Measurements from ENCODE around the gene ATG7. TPM values are rescaled to one million over a fixed set of nuclear protein-coding genes. Genes with fewer than 3 reads are reported as not detected.

ATG7 gene
- total and polyA plus RNA-seq, 4 donors = 7.4 to 53.8 (median 15.6) TPM

DNA sequence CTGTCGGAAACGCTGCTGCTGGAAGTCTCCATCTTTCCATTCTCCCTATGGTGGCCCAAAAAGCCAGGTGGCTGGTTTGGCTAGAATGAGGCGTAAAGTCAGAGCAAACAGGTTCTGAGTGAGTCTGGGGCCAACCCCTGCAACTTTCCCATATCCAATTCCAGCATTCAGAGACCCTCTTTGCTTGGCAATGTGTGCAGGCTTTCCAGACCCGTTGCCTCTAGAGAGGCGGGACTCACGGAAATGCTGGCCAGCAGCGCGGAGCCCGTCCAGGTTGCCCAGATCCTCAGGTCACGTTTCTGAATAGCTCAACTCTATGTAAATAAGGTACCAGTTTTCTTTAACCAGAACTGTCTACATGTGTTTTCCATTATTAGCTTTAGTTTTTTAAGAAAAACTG is 303.5 kb downstream of the ATG7 start:
- Histone ChIP-seq H3K9ac (ENCODE audit: low read depth in 1 of 2, low read length in 2 of 2) (no peak overlapping the region), H3K9me3 (ENCODE audit: control insufficient read depth in 4 of 4, low read length in 3 of 4) (no peaks in the 10 kb centered on the region), H3K4me1 (ENCODE audit: control insufficient read depth in 4 of 4, insufficient read depth in 4 of 4, low read length in 3 of 4) (no peaks in the 10 kb centered on the region), H3K27me3 (ENCODE audit: control insufficient read depth in 4 of 4, insufficient read depth in 4 of 4, low read length in 3 of 4) (no peaks in the 10 kb centered on the region), H3K36me3 (ENCODE audit: control insufficient read depth in 4 of 4, insufficient read depth in 3 of 4, low read depth in 1 of 4, low read length in 3 of 4) (peaks cover 1 to 9% (median 5%) of the 10 kb centered on the region in 4 donors), H3K4me3 (ENCODE audit: low read depth in 1 of 3, low read length in 3 of 3) (no peak overlapping the region), H3K27ac (ENCODE audit: low read depth in 1 of 2, low read length in 2 of 2) (no peak overlapping the region)
- no peak for DNase-seq (ENCODE audit: low spot score)
- 96% methylated on average over 10 of the region's 10 CpGs for WGBS
- TF ChIP-seq RAD21 (IDR thresholded peaks at IDR 0.05) (no peak), HNF4G (IDR thresholded peaks at IDR 0.05) (no peak), FOXA2 (IDR thresholded peaks at IDR 0.05) (no peak), GABPA (IDR thresholded peaks at IDR 0.05 in 1 of 2, conservative IDR thresholded peaks at IDR 0.05 in 1 of 2) (no peak), EGR1 (IDR thresholded peaks at IDR 0.05; ENCODE audit: low read depth in 2 of 2) (no peak), TAF1 (conservative IDR thresholded peaks at IDR 0.05) (no peak), NR2F2 (IDR thresholded peaks at IDR 0.05) (no peak)
- TF ChIP-seq, protein P1, sequence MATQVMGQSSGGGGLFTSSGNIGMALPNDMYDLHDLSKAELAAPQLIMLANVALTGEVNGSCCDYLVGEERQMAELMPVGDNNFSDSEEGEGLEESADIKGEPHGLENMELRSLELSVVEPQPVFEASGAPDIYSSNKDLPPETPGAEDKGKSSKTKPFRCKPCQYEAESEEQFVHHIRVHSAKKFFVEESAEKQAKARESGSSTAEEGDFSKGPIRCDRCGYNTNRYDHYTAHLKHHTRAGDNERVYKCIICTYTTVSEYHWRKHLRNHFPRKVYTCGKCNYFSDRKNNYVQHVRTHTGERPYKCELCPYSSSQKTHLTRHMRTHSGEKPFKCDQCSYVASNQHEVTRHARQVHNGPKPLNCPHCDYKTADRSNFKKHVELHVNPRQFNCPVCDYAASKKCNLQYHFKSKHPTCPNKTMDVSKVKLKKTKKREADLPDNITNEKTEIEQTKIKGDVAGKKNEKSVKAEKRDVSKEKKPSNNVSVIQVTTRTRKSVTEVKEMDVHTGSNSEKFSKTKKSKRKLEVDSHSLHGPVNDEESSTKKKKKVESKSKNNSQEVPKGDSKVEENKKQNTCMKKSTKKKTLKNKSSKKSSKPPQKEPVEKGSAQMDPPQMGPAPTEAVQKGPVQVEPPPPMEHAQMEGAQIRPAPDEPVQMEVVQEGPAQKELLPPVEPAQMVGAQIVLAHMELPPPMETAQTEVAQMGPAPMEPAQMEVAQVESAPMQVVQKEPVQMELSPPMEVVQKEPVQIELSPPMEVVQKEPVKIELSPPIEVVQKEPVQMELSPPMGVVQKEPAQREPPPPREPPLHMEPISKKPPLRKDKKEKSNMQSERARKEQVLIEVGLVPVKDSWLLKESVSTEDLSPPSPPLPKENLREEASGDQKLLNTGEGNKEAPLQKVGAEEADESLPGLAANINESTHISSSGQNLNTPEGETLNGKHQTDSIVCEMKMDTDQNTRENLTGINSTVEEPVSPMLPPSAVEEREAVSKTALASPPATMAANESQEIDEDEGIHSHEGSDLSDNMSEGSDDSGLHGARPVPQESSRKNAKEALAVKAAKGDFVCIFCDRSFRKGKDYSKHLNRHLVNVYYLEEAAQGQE (IDR thresholded peaks at IDR 0.05) = no peak
- TF ChIP-seq, protein P2, sequence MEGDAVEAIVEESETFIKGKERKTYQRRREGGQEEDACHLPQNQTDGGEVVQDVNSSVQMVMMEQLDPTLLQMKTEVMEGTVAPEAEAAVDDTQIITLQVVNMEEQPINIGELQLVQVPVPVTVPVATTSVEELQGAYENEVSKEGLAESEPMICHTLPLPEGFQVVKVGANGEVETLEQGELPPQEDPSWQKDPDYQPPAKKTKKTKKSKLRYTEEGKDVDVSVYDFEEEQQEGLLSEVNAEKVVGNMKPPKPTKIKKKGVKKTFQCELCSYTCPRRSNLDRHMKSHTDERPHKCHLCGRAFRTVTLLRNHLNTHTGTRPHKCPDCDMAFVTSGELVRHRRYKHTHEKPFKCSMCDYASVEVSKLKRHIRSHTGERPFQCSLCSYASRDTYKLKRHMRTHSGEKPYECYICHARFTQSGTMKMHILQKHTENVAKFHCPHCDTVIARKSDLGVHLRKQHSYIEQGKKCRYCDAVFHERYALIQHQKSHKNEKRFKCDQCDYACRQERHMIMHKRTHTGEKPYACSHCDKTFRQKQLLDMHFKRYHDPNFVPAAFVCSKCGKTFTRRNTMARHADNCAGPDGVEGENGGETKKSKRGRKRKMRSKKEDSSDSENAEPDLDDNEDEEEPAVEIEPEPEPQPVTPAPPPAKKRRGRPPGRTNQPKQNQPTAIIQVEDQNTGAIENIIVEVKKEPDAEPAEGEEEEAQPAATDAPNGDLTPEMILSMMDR (IDR thresholded peaks at IDR 0.05; ENCODE audit: low read depth, low read length, missing input control) = no peak
- TF ChIP-seq, protein P3, sequence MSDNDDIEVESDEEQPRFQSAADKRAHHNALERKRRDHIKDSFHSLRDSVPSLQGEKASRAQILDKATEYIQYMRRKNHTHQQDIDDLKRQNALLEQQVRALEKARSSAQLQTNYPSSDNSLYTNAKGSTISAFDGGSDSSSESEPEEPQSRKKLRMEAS (IDR thresholded peaks at IDR 0.05) = no peak

DNA sequence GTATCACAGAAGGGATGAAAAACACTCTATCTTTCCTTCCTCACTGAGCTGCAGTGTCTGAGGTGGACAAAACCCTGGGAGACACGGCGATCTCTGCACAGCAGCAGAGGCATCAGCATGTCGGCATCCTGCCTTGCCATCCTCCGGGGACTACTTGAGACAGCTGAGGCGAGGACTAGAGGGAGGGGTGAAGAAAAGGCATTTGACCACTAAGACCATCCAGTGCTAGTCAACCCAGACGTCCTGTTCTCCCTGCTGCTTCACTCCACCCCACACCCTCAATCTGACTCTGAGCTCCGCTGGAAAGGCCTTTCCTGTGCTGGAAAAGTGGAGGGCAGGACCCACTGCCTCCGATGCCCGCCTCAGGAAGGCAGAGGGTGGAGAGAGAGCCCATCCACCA is 304.3 kb downstream of the ATG7 start:
- Histone ChIP-seq H3K36me3 (ENCODE audit: control insufficient read depth in 4 of 4, insufficient read depth in 3 of 4, low read depth in 1 of 4, low read length in 3 of 4) (peaks cover 0 to 9% (median 5%) of the 10 kb centered on the region in 4 donors), H3K27ac (ENCODE audit: low read depth in 1 of 2, low read length in 2 of 2) (no peak overlapping the region), H3K4me1 (ENCODE audit: control insufficient read depth in 4 of 4, insufficient read depth in 4 of 4, low read length in 3 of 4) (no peaks in the 10 kb centered on the region), H3K9me3 (ENCODE audit: control insufficient read depth in 4 of 4, low read length in 3 of 4) (no peaks in the 10 kb centered on the region), H3K4me3 (ENCODE audit: low read depth in 1 of 3, low read length in 3 of 3) (no peak overlapping the region), H3K9ac (ENCODE audit: low read depth in 1 of 2, low read length in 2 of 2) (no peak overlapping the region), H3K27me3 (ENCODE audit: control insufficient read depth in 4 of 4, insufficient read depth in 4 of 4, low read length in 3 of 4) (no peaks in the 10 kb centered on the region)
- 83% methylated on average over 9 of the region's 9 CpGs for WGBS
- TF ChIP-seq FOXA1 (IDR thresholded peaks at IDR 0.05) = no peak
- no peak for TF ChIP-seq NR2F2 (IDR thresholded peaks at IDR 0.05)
- DNase-seq (ENCODE audit: low spot score) = no peak

DNA sequence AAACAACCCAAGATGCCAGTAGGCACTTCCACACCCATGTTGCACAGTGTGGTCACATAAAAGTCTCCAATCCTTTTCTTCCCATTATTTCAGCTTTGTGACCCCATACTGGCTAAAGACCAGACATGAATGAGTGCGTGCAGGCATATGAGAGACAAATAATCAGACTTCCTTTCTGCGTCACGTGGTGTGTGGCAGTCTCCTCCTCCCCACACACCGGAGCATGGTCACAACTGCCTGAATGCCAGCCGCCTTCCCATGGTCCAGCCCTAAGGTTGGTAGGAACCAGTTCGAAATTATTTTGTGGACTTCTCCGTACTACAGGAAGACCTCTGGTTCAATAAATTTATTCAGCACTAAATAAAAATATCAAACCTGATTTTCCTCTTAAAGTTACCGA is 306.0 kb downstream of the ATG7 start:
- no peaks in the 10 kb centered on the region for H3K27me3 ChIP-seq (ENCODE audit: control insufficient read depth in 4 of 4, insufficient read depth in 4 of 4, low read length in 3 of 4)
- no peaks in the 10 kb centered on the region for H3K4me1 ChIP-seq (ENCODE audit: control insufficient read depth in 4 of 4, insufficient read depth in 4 of 4, low read length in 3 of 4)
- no peaks in the 10 kb centered on the region for H3K9me3 ChIP-seq (ENCODE audit: control insufficient read depth in 4 of 4, low read length in 3 of 4)
- peaks cover 0 to 9% (median 5%) of the 10 kb centered on the region in 4 donors for H3K36me3 ChIP-seq (ENCODE audit: control insufficient read depth in 4 of 4, insufficient read depth in 3 of 4, low read depth in 1 of 4, low read length in 3 of 4)
- H3K4me3 ChIP-seq (ENCODE audit: low read depth in 1 of 3, low read length in 3 of 3) = no peak overlapping the region
- no peak overlapping the region for H3K27ac ChIP-seq (ENCODE audit: low read depth in 1 of 2, low read length in 2 of 2)
- no peak overlapping the region for H3K9ac ChIP-seq (ENCODE audit: low read depth in 1 of 2, low read length in 2 of 2)
- TF ChIP-seq FOXA1 (IDR thresholded peaks at IDR 0.05) = no peak
- TF ChIP-seq NR2F2 (IDR thresholded peaks at IDR 0.05) = no peak
- TF ChIP-seq RXRA (IDR thresholded peaks at IDR 0.05) = no peak
- no peak for TF ChIP-seq SP1 (IDR thresholded peaks at IDR 0.05)
- TF ChIP-seq TAF1 (conservative IDR thresholded peaks at IDR 0.05) = no peak
- WGBS = 88% methylated on average over 8 of the region's 8 CpGs
- no peak for DNase-seq (ENCODE audit: low spot score)
